Transverse colon (tissue), 4 donors: ENCODE data around the gene DDO. TPM values are rescaled to one million over a fixed set of nuclear protein-coding genes. Genes with fewer than 3 reads are reported as not detected.

Experiments used
- DNase-seq: peaks from one replicate; pipeline ENCODE4 v3.0.0-alpha.2; 2019
- H3K27ac ChIP-seq, 4 donors: fragments of 200-600 bp; sonication (generic); 2 replicates each; pipeline ENCODE4 v1.5.1; 2016 to 2018; ENCODE audit warnings: inconsistent platforms in 4 of 4
- H3K27me3 ChIP-seq: fragments of 200-600 bp; sonication (generic); 2 replicates; pipeline ENCODE4 v1.5.1; 2017; ENCODE audit warnings: inconsistent platforms
- H3K36me3 ChIP-seq, 4 donors: fragments of 200-600 bp; sonication (generic); 2 replicates each; pipeline ENCODE4 v1.5.1; 2017 to 2019; ENCODE audit warnings: inconsistent platforms in 4 of 4
- H3K4me1 ChIP-seq, 4 donors: fragments of 200-600 bp; sonication (generic); 2 replicates each; pipeline ENCODE4 v1.5.1; 2017 to 2020; ENCODE audit warnings: inconsistent platforms in 4 of 4
- H3K4me3 ChIP-seq, 4 donors: fragments of 200-600 bp; sonication (generic); 1 replicate in 1 of 4; 2 replicates in 3 of 4; pipeline versions ENCODE4 v1.5.1 to v1.6.1; 2017 to 2019; ENCODE audit warnings: inconsistent platforms in 4 of 4
- H3K9me3 ChIP-seq, 2 donors: fragments of 200-600 bp; sonication (generic); 2 replicates each; pipeline ENCODE4 v1.5.1; 2017 to 2019; ENCODE audit warnings: inconsistent platforms in 2 of 2
- CTCF ChIP-seq, 5 experiments: fragments of 200-600 bp in 3 of 5; fragments of 450-650 bp in 2 of 5; sonication (generic) in 3 of 5; IDR thresholded peaks; 1 replicate in 2 of 5; 2 replicates in 3 of 5; pipeline ENCODE4 v1.5.1; 2016 to 2017; ENCODE audit warnings: antibody characterized with exemption in 5 of 5, inconsistent platforms in 3 of 5, mild to moderate bottlenecking in 2 of 5, moderate library complexity in 1 of 5
- EP300 ChIP-seq: sonication (generic); formaldehyde crosslinking; IDR thresholded peaks from one replicate; pipeline ENCODE4 v1.6.1; 2017; ENCODE audit warnings: antibody characterized with exemption, low read depth
- POLR2A ChIP-seq: fragments of 450-650 bp; IDR thresholded peaks from one replicate; pipeline ENCODE4 v1.6.1; 2016; ENCODE audit warnings: antibody characterized with exemption, mild to moderate bottlenecking, moderate library complexity
- POLR2AphosphoS5 ChIP-seq, 3 donors: sonication (generic); formaldehyde crosslinking; IDR thresholded peaks; one replicate each; pipeline ENCODE4 v1.6.1; 2016; ENCODE audit warnings: antibody characterized with exemption in 3 of 3
- WGBS, 2 donors: methylation state at CpG; one replicate each; pipeline ENCODE4 v1.1.5; 2018; ENCODE audit warnings: low coverage in 1 of 2; 5-methylcytosine and 5-hydroxymethylcytosine counted together
- in situ Hi-C, 4 donors: fragments of 200-750 bp; cut with MboI; loops; one replicate each; pipeline versions ENCODE4 v1.15.0 to v1.15.1; 2017; ENCODE audit warnings: low sequenced_read_pairs in 3 of 4, low pct_ligation_motif_present in 1 of 4, low pct_unique_long_range_greater_than_20kb in 1 of 4
- intact Hi-C: fragments of 100-400 bp; cut with DNase I; formaldehyde crosslinking; loops from one replicate; pipeline ENCODE4 v1.15.1; 2023; ENCODE audit warnings: low total_unique reads
- total RNA-seq, 4 donors: library from RNA; depleted of rRNA; stranded (reverse); fragments of >200 nt; gene quantifications; one replicate each; pipeline ENCODE4 v1.1.0, GENCODE V29; 2016

DDO gene
- total RNA-seq, 4 donors from 2014 or later, result 0.95 to 21.9 (median 1.2) TPM; not detected in 1

DNA sequence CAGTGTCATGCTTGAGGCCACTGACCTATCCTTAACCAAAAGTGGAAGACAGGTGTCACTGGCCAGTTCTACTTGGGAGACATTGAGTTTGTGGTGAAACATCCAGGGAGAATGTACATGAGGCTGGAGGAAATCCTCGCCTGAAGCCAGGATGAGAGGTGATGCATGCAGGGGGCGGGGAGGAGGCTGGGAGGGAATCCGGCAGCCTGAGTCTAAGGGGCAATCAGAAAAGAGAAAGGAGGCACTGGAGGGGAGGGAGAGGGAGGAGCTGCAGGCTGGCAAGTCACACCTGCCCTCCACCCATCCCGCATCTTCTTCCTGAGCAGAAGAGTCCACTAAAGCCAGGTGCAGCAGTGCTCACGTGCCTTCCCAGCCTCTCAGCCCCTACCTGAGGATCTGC lies 14.9 kb upstream of the DDO start:
- Histone ChIP-seq H3K9me3 (no peaks in the 10 kb centered on the region), H3K4me1 (peaks cover 0 to 5% (median 0%) of the 10 kb centered on the region in 4 donors), H3K36me3 (no peaks in the 10 kb centered on the region), H3K27me3 (no peaks in the 10 kb centered on the region), H3K27ac (no peak overlapping the region), H3K4me3 (no peak overlapping the region)
- no peak for DNase-seq
- 66% methylated on average over 5 of the region's 5 CpGs; no CpG with 5 or more reads in 1 of the 2 donors for WGBS, 2 donors
- TF ChIP-seq POLR2A (no peak), CTCF (IDR thresholded peaks at IDR 0.05) (no peak), EP300 (no peak), POLR2AphosphoS5 (IDR thresholded peaks at IDR 0.05) (no peak)
- in situ Hi-C loops, result no loop called here
- intact Hi-C loops, result no loop called here

DNA sequence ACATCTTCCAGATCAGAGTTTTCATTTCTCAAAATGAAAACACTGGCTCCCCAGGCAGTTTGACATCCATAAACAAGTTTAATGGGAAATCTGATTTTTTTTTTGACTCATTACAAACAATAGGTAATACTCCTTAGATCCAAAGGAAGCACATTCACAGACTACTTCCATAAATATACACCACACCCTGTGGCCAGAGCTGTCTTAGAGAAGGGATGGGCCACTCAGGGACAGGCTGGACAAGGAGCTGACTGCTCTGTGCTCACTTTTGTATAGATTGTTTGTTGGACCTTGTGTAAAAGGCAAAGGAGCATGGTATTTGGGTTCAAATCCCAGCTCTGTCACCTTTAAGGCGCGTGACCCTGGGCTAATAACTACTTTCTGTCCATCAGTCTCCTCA lies 12.8 kb upstream of the DDO start:
- TF ChIP-seq CTCF (IDR thresholded peaks at IDR 0.05) (no peak), EP300 (no peak), POLR2AphosphoS5 (IDR thresholded peaks at IDR 0.05) (no peak), POLR2A (no peak)
- H3K27ac ChIP-seq, result no peak overlapping the region
- intact Hi-C loops, result no loop called here
- no peak overlapping the region for H3K4me3 ChIP-seq
- H3K27me3 ChIP-seq, result no peaks in the 10 kb centered on the region
- no peak for DNase-seq
- WGBS, 2 donors, result 92 to 100% methylated on average over 1 to 2 of the region's 2 CpGs
- in situ Hi-C loops, result no loop called here
- peaks cover 0 to 5% (median 0%) of the 10 kb centered on the region in 4 donors for H3K4me1 ChIP-seq
- no peaks in the 10 kb centered on the region for H3K36me3 ChIP-seq
- H3K9me3 ChIP-seq, result no peaks in the 10 kb centered on the region

GRCh38 chr6:110425816-110426215 lies 10.4 kb upstream of the DDO start:
- intact Hi-C loops (no loop called here), in situ Hi-C loops (no loop called here)
- no peak for DNase-seq
- WGBS, 2 donors, result 24 to 37% methylated on average over 5 of the region's 5 CpGs
- peaks cover 0 to 3% of the 10 kb centered on the region in 2 donors for H3K9me3 ChIP-seq
- no peaks in the 10 kb centered on the region for H3K27me3 ChIP-seq
- H3K27ac ChIP-seq, result no peak overlapping the region
- TF ChIP-seq POLR2AphosphoS5 (IDR thresholded peaks at IDR 0.05), result no peak
- no peak for TF ChIP-seq CTCF (IDR thresholded peaks at IDR 0.05)
- TF ChIP-seq POLR2A, result no peak
- TF ChIP-seq EP300, result no peak
- no peak overlapping the region for H3K4me3 ChIP-seq
- H3K36me3 ChIP-seq, result no peaks in the 10 kb centered on the region
- peaks cover 0 to 5% (median 0%) of the 10 kb centered on the region in 4 donors for H3K4me1 ChIP-seq

- TF ChIP-seq POLR2A (no peak), EP300 (no peak), POLR2AphosphoS5 (IDR thresholded peaks at IDR 0.05) (no peak), CTCF (IDR thresholded peaks at IDR 0.05) (no peak)
- no peaks in the 10 kb centered on the region for H3K36me3 ChIP-seq
- in situ Hi-C loops, result no loop called here
- H3K9me3 ChIP-seq, result peaks cover 0 to 3% of the 10 kb centered on the region in 2 donors
- H3K4me3 ChIP-seq, result no peak overlapping the region
- H3K27ac ChIP-seq, result no peak overlapping the region
- DNase-seq, result no peak
- intact Hi-C loops, result loop anchor here (1.0 kb wide), 1 partner anchor 43 kb away; no protein-coding TSS in a partner anchor
- peaks cover 0 to 17% (median 5%) of the 10 kb centered on the region in 4 donors for H3K4me1 ChIP-seq
- no peaks in the 10 kb centered on the region for H3K27me3 ChIP-seq
Observed at GRCh38 chr6:110422444-110422822, 7.1 kb upstream of the DDO start.
